GM21447 (cell line): Measurements from ENCODE around the gene CA10.

Experiments used
- ATAC-seq: cut with Tn5 transposase; IDR thresholded peaks from one replicate; pipeline ENCODE4 v1.9.1; 2021; ENCODE audit not compliant: unreplicated experiment

The CA10 gene

GRCh38 chr17:51611585-51611984, 546.9 kb downstream of the CA10 start:
- no peak for ATAC-seq

- no peak for ATAC-seq
Observed at GRCh38 chr17:51610834-51611233, 547.7 kb downstream of the CA10 start.

GRCh38 chr17:51610155-51610554, 548.4 kb downstream of the CA10 start:
- ATAC-seq = no peak

GRCh38 chr17:51608251-51608933, 550.1 kb downstream of the CA10 start:
- no peak for ATAC-seq

- no peak for ATAC-seq
Observed at GRCh38 chr17:51607512-51607911, 551.0 kb downstream of the CA10 start.

- ATAC-seq = no peak
Observed at GRCh38 chr17:51604299-51605020, 554.1 kb downstream of the CA10 start.

- ATAC-seq = no peak
Observed at GRCh38 chr17:51601622-51602261, 556.8 kb downstream of the CA10 start.

GRCh38 chr17:51598824-51599223, 559.7 kb downstream of the CA10 start:
- ATAC-seq = no peak

GRCh38 chr17:51597345-51597744, 561.2 kb downstream of the CA10 start:
- no peak for ATAC-seq

GRCh38 chr17:51595826-51596398, 562.6 kb downstream of the CA10 start:
- ATAC-seq = no peak

GRCh38 chr17:51590071-51590656, 568.4 kb downstream of the CA10 start:
- no peak for ATAC-seq

GRCh38 chr17:51588063-51588462, 570.5 kb downstream of the CA10 start:
- no peak for ATAC-seq

- ATAC-seq = no peak
Observed at GRCh38 chr17:51587516-51587915, 571.0 kb downstream of the CA10 start.

GRCh38 chr17:51585514-51586104, 572.9 kb downstream of the CA10 start:
- no peak for ATAC-seq

GRCh38 chr17:51580869-51581268, 577.6 kb downstream of the CA10 start:
- no peak for ATAC-seq
